ENCODE measurements around the gene ASCC1.

The ASCC1 gene

DNA sequence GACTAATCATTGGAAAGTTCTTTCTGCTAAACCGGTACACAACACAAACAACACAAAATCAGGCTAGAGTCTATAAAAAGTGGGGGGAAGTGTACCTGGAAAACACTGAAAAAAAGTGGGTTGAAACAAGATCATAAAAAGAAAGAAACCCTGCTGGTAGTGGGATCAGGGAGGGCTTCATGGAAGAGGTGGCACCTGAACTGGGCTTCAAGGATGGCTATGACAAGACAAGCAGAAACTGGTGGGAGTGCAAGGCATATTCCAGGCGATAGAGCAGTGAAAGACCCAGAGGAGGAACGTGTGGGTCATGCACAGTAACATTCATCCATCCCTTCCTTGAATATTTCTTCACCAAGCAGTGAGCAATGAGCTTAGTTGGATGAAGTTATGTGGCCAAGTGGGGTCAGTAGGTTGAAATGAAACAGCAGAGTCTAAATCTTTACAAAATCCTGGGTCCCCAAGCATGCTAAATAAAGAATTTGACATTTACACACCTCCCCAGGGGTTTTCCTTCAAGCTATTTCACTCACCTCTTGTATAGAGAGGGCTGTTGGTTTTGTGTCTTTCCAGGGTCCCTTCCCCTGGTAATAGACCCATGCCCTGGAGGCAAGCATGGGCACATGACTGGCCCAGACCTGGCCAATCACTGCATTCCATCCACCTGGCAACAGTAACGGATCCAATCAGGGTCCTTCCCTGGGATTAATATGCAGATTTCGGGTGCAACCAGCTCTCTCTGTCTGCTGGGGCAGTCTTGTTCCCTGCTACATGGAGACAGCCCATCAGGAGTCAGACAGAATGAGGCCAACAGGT is 165.9 kb downstream of the ASCC1 start:
- DNase-seq, result no peak
- H2AFZ ChIP-seq (ENCODE audit: low read depth, low read length), result no peak overlapping the region
- peaks cover 2% of the 10 kb centered on the region for H3K9me3 ChIP-seq (ENCODE audit: insufficient read depth, low read length, severe bottlenecking)
- no peaks in the 10 kb centered on the region for H3K27me3 ChIP-seq (ENCODE audit: insufficient read depth, low read length, poor library complexity)
- TF ChIP-seq, protein P1, sequence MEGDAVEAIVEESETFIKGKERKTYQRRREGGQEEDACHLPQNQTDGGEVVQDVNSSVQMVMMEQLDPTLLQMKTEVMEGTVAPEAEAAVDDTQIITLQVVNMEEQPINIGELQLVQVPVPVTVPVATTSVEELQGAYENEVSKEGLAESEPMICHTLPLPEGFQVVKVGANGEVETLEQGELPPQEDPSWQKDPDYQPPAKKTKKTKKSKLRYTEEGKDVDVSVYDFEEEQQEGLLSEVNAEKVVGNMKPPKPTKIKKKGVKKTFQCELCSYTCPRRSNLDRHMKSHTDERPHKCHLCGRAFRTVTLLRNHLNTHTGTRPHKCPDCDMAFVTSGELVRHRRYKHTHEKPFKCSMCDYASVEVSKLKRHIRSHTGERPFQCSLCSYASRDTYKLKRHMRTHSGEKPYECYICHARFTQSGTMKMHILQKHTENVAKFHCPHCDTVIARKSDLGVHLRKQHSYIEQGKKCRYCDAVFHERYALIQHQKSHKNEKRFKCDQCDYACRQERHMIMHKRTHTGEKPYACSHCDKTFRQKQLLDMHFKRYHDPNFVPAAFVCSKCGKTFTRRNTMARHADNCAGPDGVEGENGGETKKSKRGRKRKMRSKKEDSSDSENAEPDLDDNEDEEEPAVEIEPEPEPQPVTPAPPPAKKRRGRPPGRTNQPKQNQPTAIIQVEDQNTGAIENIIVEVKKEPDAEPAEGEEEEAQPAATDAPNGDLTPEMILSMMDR (IDR thresholded peaks at IDR 0.05; ENCODE audit: borderline replicate concordance, extremely low read depth, low read length, poor library complexity, severe bottlenecking), result no peak
- no peak for TF ChIP-seq EZH2 (IDR thresholded peaks at IDR 0.05; ENCODE audit: borderline replicate concordance, low read depth, low read length, severe bottlenecking)
- H3K4me1 ChIP-seq (ENCODE audit: insufficient read depth, low read length), result 0 out of 2 replicates have a peak, but pooled peaks cover 3% of the 10 kb centered on the region
- H3K27ac ChIP-seq (ENCODE audit: low read length), result no peak overlapping the region
- H3K79me2 ChIP-seq (ENCODE audit: insufficient read depth, low read length), result no peaks in the 10 kb centered on the region
- H4K20me1 ChIP-seq (ENCODE audit: insufficient read depth, low read length), result no peaks in the 10 kb centered on the region
- no peak overlapping the region for H3K4me3 ChIP-seq (ENCODE audit: low read depth in 1 of 2, low read length in 2 of 2)
- no peaks in the 10 kb centered on the region for H3K36me3 ChIP-seq (ENCODE audit: insufficient read depth, low read length)
- no peak for ATAC-seq (ENCODE audit: insufficient read depth, low read depth)
- H3K9ac ChIP-seq (ENCODE audit: low read depth, low read length), result no peak overlapping the region
- H3K4me2 ChIP-seq (ENCODE audit: insufficient read depth, low read length), result no peak overlapping the region

DNA sequence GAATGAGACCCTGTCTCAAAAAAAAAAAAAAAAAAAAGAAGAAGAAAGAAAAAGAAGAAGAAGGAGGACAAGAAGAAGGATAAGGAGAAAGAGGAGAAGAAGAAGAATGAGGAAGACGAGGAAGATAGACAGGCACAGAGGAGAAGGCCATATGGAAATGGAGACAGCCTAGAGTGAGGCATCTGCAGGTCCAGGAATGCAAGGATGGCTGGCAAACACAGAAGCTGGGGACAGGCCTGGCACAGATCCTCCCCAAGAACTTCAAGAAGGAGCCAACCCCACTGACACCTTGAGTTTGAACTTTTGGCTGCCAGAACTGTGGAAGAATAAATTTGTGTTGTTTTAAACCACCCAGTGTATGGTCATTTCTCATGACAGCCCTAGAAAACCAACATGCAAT is 166.6 kb downstream of the ASCC1 start:
- TF ChIP-seq, protein P1 (IDR thresholded peaks at IDR 0.05; ENCODE audit: borderline replicate concordance, extremely low read depth, low read length, poor library complexity, severe bottlenecking), result no peak
- no peak for TF ChIP-seq EZH2 (IDR thresholded peaks at IDR 0.05; ENCODE audit: borderline replicate concordance, low read depth, low read length, severe bottlenecking)
- Histone ChIP-seq H3K9ac (ENCODE audit: low read depth, low read length) (no peak overlapping the region), H3K27ac (ENCODE audit: low read length) (no peak overlapping the region), H3K27me3 (ENCODE audit: insufficient read depth, low read length, poor library complexity) (no peaks in the 10 kb centered on the region), H3K9me3 (ENCODE audit: insufficient read depth, low read length, severe bottlenecking) (peaks cover 2% of the 10 kb centered on the region), H3K4me2 (ENCODE audit: insufficient read depth, low read length) (no peak overlapping the region), H3K36me3 (ENCODE audit: insufficient read depth, low read length) (no peaks in the 10 kb centered on the region), H3K79me2 (ENCODE audit: insufficient read depth, low read length) (no peaks in the 10 kb centered on the region), H2AFZ (ENCODE audit: low read depth, low read length) (no peak overlapping the region), H4K20me1 (ENCODE audit: insufficient read depth, low read length) (no peaks in the 10 kb centered on the region), H3K4me1 (ENCODE audit: insufficient read depth, low read length) (0 out of 2 replicates have a peak, but pooled peaks cover 3% of the 10 kb centered on the region), H3K4me3 (ENCODE audit: low read depth in 1 of 2, low read length in 2 of 2) (no peak overlapping the region)
- ATAC-seq (ENCODE audit: insufficient read depth, low read depth), result no peak
- no peak for DNase-seq

DNA sequence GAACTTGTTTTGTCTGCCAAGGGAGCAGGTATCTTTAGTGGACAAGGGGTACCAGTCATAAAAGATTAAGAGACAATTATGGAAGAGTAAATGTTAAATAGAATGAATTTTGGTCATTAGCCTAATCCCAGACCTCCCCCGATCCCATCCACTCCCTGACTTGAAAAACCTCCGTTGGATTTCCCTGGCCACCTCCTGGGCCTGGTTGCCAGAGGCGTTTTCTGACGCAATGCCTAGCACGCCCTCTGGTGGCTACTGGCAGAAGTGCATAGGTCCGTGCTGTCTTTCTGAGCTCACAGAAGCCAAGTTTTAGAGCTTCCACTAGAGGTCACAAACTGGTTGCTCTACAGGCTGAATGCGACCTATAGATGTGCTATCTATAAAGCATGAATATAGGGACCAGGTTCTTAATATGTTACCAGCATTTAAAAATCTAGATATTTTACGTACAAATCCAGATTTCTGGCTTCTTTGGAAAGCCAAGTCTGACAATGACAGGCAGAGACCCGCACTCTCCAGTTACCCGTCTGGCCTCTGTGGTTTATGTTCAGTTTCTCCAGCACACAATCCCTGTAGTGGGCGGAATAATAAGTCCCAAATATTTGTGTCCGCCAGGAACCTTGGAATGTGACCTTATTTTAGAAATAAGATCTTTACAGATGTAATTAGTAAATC is 167.5 kb downstream of the ASCC1 start:
- peak; percentile 92 for DNase-seq
- Histone ChIP-seq H2AFZ (ENCODE audit: low read depth, low read length) (peak overlapping the region; percentile 37; the same call in 1 of the 2 replicates), H3K9me3 (ENCODE audit: insufficient read depth, low read length, severe bottlenecking) (peaks cover 2% of the 10 kb centered on the region), H3K27ac (ENCODE audit: low read length) (no peak overlapping the region; the same call in 1 of the 2 replicates), H3K4me2 (ENCODE audit: insufficient read depth, low read length) (no peak overlapping the region), H4K20me1 (ENCODE audit: insufficient read depth, low read length) (no peaks in the 10 kb centered on the region), H3K36me3 (ENCODE audit: insufficient read depth, low read length) (no peaks in the 10 kb centered on the region), H3K9ac (ENCODE audit: low read depth, low read length) (no peak overlapping the region), H3K27me3 (ENCODE audit: insufficient read depth, low read length, poor library complexity) (no peaks in the 10 kb centered on the region), H3K4me3 (ENCODE audit: low read depth in 1 of 2, low read length in 2 of 2) (no peak overlapping the region), H3K4me1 (ENCODE audit: insufficient read depth, low read length) (0 out of 2 replicates have a peak, but pooled peaks cover 3% of the 10 kb centered on the region), H3K79me2 (ENCODE audit: insufficient read depth, low read length) (no peaks in the 10 kb centered on the region)
- TF ChIP-seq, protein P1 (IDR thresholded peaks at IDR 0.05; ENCODE audit: borderline replicate concordance, extremely low read depth, low read length, poor library complexity, severe bottlenecking), result peak; percentile 100
- no peak for TF ChIP-seq EZH2 (IDR thresholded peaks at IDR 0.05; ENCODE audit: borderline replicate concordance, low read depth, low read length, severe bottlenecking)
- ATAC-seq (ENCODE audit: insufficient read depth, low read depth), result peak; percentile 98

Data from DND-41 (cell line).